HG03066 (cell line): ENCODE measurements around the gene TPSB2.
"Not testable (repeated sequence)": the region's sequence is repeated elsewhere in the genome, so short reads cannot be mapped to it uniquely, and the experiment has no call there.

Experiments
- ATAC-seq: cut with Tn5 transposase; IDR thresholded peaks from one replicate; pipeline ENCODE4 v1.9.1; 2021; ENCODE audit warnings: low read depth; ENCODE audit not compliant: unreplicated experiment

TPSB2 gene

DNA sequence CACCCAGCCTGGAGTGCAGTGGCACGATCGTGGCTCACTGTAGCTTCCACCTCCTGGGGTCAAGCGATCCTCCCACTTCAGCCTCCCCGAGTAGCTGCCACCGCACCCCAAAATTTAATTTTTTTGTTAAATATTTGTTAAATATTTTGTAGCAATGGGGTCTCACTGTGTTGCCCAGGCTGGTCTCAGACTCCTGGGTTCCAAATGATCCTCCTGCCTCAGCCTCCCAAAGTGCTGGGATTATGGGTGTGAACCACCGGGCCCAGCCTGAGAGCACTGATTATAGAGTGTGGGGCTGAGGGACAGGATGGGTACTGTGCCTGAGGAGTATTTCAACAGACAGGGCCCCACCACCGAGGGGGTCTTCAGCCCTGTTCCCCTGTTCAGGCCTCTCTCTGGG, 40.5 kb downstream of the TPSB2 start:
- no peak for ATAC-seq

DNA sequence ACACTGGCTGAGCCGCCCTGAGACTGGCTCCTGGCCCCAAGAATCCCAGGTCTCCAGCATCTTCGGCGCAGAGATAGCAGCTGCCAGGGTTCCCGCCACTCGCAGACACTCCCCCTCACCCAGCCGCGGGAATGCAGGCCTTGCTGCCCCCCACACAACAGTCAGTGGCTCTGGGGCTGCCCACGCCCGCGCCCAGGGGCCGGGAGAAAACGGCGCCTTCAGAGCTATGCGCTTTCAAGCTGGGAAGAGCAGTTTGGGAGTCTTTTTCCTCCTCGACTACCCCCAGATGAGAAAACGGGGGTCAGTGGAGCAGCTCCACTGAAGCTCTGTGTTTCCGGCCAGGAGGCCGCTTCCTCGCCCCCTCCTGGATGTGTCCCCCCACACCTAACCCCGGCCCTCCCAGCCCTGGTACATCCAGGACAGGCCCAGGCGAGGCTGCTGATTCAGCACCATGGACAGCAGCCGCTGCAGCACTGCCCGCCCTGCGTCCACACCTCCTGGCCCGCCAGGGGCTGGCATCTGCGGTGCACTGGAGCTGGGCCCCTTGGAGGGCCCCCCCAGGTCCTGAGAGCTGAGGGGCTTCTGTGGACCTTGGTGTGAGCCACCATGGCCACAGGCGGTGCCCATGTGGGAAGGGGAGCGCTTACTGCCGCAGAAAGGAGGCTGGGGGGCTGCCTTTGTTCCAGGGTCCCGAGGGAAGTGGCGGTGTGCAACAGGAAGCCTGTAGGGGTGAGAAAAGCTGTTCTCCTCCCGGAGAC, 41.4 kb downstream of the TPSB2 start:
- ATAC-seq = no peak

DNA sequence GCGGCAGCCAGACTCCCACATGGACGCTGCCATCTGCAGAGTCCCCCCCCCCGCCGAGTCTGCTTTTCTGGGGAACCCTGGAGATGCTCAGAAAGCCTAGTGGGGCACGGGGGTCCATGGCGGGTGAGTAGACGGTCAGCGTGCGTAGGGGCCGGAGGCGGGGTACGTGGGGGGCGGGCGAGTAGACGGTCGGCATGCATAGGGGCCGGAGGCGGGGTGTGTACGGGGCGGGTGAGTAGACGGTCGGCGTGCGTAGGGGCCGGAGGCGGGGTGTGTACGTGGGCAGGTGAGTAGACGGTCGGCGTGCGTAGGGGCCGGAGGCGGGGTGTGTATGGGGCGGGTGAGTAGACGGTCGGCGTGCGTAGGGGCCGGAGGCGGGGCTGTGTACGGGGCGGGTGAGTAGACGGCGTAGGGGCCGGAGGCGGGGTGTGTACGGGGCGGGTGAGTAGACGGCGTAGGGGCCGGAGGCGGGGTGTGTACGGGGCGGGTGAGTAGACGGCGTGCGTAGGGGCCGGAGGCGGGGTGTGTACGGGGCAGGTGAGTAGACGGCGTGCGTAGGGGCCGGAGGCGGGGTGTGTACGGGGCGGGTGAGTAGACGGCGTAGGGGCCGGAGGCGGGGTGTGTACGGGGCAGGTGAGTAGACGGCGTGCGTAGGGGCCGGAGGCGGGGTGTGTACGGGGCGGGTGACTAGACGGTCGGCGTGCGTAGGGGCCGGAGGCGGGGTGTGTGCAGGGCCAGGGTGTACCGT, 44.4 kb downstream of the TPSB2 start:
- ATAC-seq = not testable (repeated sequence)

DNA sequence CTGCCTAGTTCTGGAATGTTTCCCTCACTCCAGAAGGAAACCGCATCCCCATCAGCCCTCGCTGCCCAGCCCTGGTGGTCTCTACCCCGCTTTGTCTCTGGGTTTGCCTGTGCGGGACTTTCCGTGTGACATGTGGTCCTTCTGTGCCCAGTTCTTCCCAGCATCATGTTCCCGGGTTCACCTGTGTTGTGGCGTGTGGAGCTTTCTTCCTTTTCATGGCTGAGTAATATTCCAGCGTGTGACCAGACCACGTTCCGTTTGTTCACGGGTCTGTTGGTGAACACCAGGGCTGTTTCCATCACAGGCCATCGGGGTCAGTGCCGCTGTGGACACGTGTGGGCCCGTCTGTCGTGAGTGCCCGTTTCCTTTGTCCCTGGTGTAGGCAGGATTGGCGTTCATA, 45.0 kb downstream of the TPSB2 start:
- ATAC-seq = no peak

DNA sequence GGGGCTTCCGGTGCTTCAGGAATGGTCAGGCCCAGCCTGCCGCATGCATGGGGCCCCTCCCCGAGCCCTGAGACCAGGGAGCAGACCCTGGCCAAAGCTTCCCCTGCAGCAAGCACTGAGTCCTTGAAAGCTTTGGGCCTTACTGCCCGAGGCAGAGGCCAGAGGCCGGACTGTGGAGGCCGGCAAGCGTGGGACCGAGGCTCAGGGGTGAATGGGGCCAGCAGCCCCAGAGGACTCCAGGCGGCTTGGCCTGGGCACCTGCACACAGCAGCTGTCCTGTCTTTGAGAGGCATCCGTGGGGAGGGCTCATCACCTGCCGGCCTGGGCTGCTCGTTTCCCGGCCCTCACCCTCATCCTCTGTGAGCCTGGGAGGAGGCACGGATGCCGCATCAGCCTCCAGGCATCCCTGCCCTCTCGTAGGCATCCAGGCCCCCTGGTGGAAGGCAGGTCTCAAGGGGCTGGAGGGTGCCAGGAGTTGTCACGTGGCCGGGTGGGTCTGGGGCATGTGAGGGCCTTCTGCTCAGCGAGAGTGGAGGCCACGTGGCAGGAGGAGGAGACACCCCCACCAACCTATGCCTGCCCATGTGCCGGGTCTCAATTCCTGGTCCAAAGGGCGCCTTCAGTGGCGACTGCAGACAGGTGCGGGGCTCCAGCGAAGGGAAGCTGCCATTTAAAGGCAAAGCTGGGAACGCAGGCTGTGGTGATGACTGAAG, 45.7 kb downstream of the TPSB2 start:
- ATAC-seq = no peak

DNA sequence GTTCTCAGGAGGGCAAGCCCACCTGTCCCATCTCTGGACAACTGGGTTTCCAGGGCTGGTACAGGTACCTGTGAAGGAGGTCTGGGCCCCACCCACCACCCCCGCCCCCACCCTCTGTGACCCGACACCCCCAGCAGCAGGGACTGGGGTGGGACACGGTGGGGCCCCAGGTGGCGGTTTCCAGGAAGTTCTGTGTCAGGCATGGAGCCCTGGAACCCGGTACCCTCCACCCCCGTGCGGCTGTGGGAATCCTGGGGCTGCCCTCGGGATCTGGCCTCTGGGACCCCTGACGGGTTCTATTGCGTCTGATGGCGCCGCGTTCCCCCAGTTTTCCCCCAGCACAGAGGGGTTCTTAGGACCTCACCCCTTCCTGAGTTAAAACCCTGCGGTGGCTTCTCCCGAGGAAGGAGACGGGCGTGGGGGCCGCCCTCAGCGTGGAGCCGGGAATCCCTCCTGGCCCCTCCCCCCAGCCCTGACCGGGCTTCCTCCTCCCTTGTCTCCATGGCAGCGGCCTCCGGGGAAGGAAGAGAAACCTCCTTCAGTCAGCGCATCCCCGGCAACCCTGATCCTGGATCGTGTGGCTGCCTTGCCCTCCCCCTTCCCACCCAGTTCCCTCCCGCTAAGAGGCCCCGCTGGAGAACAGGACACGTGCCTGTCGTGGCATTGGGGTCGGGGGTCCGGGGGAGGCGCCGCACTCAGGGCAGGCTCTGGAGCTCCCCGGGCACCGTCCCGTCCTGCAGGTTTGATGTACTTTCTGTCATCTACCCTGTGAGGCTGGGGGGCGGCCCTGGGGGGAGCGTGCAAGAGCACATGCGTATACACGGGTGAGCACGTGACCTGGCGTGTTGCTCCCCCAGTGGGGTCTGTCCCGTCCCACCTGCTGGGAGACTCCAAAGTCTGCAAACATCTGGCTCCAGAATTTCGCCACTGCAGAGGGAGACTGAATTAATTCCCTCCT, 46.8 kb downstream of the TPSB2 start:
- ATAC-seq = no peak

DNA sequence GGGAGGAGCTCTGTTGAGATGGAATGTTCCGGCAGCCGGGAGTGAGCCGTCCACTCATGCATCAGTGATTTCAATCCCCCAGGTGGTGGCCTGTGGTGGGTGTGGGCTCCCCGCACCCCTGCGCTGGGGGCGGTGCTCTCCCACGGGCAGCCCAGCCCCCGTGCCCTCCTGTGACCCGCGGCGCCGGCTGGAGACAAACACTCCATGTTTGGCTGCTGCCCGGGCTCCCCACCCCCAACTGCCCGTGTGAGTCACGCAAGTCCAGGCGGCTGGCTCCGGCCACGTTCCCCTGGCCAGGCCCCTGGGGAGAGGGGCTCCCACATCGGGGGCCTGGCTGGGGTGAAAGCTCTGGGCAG, 47.7 kb downstream of the TPSB2 start:
- no peak for ATAC-seq

DNA sequence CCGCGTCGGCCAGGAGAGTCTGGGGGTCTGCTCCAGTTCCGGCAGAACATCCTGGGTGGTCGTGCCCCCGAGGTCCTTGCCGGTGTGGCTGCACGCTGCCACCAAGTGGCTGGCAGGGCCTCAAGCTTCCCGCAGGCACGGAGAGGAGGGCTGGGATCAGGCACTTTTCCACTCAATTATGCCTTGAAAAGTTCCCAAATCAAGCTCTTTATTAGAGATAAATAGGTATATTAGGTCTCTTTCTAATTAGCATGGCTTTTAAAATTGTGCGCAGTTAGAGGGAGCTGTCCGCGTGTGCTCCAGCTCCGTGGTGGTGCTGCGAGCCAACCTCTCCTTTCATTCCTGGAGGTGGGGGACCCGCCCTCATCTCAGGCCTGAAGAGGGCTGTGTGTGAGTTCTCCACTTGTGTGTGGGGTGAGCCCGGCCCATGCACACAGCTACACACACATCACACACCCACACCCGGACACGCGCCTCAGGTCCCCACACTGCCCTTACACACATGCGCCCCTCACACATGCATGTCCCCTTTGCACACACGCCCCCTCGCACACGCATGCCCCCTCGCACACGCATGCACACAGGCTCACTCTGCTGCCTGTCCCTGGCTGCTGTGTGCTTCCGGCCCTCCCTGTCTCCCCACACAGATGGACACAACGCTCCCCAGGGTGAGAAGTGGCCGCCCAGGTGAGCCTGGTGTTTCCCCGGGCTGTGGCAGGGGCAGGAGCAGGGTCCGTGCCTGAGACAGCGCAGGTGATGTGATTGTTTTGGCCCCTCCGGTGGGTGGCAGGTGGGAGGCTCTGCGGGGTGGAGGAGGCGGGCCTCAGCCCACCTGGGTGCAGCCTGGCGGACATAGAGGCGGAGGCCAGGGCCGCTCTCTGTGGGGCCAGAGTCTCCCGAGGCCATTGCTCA, 48.3 kb downstream of the TPSB2 start:
- ATAC-seq = no peak

DNA sequence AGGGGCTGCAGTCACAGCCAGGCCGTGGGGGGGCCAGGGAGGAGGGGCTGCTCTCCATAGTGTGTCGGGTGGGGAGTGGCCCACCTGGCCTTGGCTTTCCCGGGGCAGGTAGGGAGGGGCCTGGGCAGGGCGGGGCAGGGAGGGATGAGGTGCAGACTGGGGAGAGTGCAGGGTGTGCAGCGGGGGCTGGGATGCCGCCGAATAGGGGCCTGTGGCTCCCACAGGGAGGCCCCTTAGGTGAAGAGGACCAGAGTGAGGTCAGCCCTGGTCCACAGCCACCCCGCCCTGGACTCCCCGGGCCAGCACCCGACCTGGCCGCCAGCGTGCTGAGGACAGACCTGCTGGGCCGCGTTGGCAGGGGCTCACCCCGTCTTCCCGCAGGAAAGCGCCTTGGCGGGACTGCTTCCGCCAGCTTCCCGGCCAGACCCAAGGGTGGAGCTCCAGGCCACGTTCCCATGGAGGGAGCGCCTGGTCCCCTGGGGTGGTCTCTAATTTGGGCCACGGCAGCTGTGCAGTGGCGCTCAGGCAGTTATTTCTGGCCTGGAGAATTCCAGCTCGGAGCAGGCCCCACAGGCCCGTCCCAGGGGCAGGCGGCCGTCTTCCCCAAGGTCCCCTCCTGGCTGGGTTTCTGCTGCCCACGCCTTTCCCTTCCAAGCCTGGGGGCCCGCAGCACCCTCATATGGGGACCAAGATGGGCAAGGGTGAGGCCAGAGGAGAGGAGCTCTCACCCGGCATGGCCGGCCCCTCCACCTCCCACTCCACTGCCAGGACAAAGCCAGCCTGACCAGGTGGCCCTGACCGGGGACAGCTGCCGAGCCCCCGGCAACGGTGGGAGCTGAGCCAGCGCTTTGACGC, 49.2 kb downstream of the TPSB2 start:
- no peak for ATAC-seq
